Right ventricle myocardium superior (tissue), 1 donor: ENCODE results near the gene POU6F1. TPM values are rescaled to one million over a fixed set of nuclear protein-coding genes. Genes with fewer than 3 reads are reported as not detected.

Source experiments
- ATAC-seq: fragments of 200-7000 bp; cut with Tn5 transposase; one replicate; pipeline ENCODE4 v1.9.1; 2020; ENCODE audit warnings: mild to moderate bottlenecking; ENCODE audit not compliant: poor library complexity
- DNase-seq: peaks from one replicate; pipeline ENCODE4 v3.0.0-alpha.2; 2020
- intact Hi-C: fragments of 100-400 bp; cut with DNase I; formaldehyde crosslinking; loops from one replicate; pipeline ENCODE4 v1.11.2; 2022
- total RNA-seq: library from RNA; stranded (reverse); fragmentation: NEBNext Ultra II Directional; extraction: Animal tissue kit (Norgen Biotek cat#: 25700); gene quantifications from one replicate; pipeline ENCODE4 v1.2.1, GENCODE V29; 2021
- donor health status: DM: no; HTN: yes; CAD: no; lungs with severe emphysema.

Gene POU6F1
- total RNA-seq, 1 donor from 2014 or later = 10.0 TPM

DNA sequence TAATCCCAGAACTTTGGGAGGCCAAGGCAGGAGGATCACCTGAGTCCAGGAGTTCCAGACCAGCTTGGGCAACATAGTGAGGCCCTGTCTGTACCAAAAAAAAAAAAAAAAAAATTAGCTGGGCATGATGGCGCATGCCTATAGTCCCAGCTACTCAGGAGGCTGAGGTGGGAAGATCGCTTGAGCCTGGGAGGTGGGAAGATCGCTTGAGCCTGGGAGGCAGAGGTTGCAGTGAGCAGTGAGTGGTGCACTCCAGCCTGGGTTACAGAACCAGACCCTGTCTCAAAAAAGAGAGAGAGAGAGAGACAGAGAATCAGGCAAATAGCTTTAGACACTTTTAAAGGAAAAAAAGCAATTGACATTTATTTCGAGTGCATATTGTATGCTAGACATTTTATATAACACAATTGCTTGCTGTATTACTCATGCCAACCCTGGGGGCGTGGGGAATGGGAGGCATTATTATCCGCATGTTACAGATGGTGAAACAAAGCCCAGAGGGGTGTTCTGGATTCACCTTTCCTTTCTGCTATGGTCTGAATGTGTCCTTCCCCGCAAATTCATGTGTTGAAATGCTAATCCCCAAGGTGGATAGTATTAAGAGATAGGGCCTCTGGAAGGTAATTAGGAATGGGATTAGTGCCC, 9.7 kb downstream of the POU6F1 start:
- DNase-seq = no peak
- ATAC-seq = no peak
- intact Hi-C loops = no loop called here

- ATAC-seq (no peak), DNase-seq (no peak)
- intact Hi-C loops = no loop called here
These were observed 12.5 kb downstream of the POU6F1 start for GRCh38 chr12:51205350-51205749.

GRCh38 chr12:51202718-51203117, 15.1 kb downstream of the POU6F1 start:
- DNase-seq = no peak
- no peak for ATAC-seq
- intact Hi-C loops = no loop called here

GRCh38 chr12:51200806-51201205, 17.1 kb downstream of the POU6F1 start:
- ATAC-seq (no peak), DNase-seq (no peak)
- intact Hi-C loops = no loop called here

DNA sequence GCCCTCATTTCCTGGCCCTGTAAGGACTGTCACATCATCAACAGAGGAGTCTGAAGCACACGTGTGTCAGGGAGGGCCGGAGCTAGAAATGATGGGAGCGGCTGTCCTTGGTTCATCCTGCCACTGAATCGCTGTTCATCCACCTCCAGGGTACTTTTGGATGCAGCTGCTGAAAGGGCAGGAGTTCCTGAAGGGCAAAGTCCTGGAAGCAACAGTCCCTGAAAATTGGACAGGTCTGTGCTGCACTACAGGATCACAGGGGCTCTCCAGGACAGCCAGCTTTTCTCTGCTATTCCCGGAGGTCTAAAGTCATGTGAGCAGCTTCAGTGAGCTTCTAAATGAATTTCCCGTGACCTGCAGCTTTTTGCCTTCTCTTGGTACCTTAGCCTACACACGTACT, 17.7 kb downstream of the POU6F1 start:
- ATAC-seq (no peak), DNase-seq (no peak)
- intact Hi-C loops = no loop called here

DNA sequence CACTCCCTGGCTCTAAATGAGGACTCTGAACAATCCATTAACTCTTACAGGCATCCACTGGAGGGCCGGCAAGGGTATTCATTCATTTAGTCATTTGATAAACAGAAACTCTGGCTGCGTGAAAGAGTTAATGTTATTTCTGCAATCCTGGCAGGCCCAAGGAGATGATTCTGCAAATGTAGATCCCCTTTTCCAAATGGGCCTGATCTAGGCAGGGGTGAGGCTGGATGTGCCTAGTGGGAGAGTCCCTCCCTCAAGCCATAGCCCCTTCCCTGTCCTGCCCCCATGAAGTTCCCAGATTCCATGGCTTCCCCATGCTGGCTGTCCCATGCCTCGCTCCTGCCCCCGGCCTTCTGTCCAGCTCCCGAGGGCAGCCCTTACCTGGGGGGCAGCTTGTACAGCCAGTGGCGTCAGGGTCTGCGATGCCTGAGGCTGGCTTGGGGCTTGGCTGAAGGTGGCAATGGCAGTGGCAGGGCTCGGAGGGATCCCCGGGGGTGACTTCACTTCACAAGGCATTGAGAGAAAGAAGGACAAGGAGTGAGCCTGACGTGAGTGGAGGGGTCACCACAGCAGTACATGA, 18.4 kb downstream of the POU6F1 start:
- DNase-seq (no peak), ATAC-seq (no peak)
- intact Hi-C loops = no loop called here

GRCh38 chr12:51198568-51199365, 19.1 kb downstream of the POU6F1 start:
- ATAC-seq = no peak

GRCh38 chr12:51197736-51198567, 19.9 kb downstream of the POU6F1 start:
- DNase-seq (no peak), ATAC-seq (no peak)

More at GRCh38 chr12:51198568-51199365, 19.1 kb downstream of the POU6F1 start:
- intact Hi-C loops = no loop called here
- no peak for DNase-seq

GRCh38 chr12:51196547-51196946, 21.3 kb downstream of the POU6F1 start:
- no peak for DNase-seq
- intact Hi-C loops = no loop called here
- ATAC-seq = no peak

More at GRCh38 chr12:51197736-51198567, 19.9 kb downstream of the POU6F1 start:
- intact Hi-C loops = no loop called here

DNA sequence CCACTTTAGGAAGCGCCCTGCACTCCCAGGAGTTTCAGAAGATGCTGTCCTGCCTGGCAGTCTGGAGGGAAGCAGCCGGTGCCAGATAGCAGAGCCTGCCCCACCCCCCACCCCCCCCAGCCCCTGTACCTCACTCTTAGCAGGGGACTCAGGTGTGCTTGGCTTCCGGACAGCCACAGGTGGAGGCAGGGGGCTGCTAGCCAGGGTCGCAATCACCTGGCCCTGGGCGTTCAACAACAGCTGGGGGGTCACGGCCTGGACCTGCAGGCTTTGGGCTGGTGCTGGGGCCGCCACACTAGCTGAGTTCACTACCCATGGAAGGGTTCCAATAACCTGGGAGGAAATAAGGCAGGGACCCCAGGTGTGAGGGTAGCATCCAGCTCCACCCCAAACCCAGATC, 22.0 kb downstream of the POU6F1 start:
- intact Hi-C loops = no loop called here
- ATAC-seq (no peak), DNase-seq (no peak)

GRCh38 chr12:51192284-51192671, 25.6 kb downstream of the POU6F1 start:
- no peak for DNase-seq
- ATAC-seq = no peak
- intact Hi-C loops = no loop called here

DNA sequence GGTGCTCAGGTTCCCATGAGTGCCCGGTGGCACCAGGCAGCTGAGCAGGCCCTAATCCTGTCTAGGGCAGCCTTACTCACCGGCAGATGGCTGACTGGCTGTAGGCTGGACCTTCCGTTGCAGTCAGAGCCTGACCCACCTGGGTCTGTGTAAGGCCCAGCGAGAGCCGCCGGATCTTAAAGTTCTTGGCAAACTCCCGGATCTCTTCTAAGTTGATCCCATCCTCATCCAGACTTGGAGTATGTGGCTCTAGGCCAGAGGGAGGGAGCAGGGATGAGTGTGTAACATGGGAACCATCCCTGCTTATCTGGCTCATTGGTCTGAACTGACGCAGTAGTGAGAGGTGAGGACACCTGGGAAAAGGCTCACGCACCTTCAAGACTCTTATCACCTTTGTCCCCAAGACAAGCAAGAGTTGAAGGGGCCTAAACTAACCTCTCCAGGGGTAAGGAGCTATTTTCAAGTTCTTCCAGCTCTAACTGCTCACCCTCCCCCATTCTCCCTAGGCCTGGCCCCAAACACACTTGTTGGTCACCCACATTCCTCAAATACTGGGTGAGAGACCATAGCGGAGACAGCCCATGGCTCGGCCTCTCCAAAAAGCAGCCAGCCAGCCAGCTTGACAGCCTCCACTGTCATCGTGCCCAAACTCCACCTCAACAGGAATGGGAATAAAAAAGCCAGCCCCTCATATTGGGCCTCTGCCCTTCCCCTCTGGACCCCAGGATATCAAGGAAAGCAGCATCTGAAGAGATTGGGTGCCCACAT, 26.2 kb downstream of the POU6F1 start:
- no peak for DNase-seq
- intact Hi-C loops = no loop called here
- no peak for ATAC-seq

- ATAC-seq (peak; percentile 49), DNase-seq (no peak)
- intact Hi-C loops = no loop called here
These were observed 27.0 kb downstream of the POU6F1 start for GRCh38 chr12:51190820-51191219.

DNA sequence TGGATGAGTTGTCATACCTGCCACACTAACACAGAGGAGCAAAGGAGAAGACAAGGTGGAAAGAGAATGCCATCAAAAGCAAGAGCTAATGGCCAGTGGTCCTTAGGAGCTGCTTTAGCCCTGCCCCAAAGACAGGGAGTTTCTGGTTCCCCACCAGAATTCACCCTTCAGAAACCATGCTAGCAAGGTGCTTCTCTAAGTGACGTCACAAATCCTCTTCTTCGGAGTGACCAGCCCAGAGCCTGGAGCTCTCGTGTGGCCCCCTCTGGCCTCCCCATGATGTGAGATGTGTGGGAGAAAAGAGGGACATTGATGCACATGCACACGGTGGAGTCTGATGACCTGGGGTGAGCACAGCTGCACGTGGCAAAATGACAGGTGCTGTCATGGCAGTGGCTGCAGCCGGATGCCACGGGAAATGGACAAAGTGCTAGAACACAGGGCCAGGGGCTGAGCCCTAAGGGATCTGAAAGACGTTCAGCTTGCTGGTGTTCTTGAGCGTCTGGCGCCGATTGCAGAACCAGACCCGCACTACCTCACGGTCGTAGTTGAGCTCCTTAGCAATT, 28.0 kb downstream of the POU6F1 start:
- ATAC-seq (no peak), DNase-seq (no peak)
- intact Hi-C loops = no loop called here

DNA sequence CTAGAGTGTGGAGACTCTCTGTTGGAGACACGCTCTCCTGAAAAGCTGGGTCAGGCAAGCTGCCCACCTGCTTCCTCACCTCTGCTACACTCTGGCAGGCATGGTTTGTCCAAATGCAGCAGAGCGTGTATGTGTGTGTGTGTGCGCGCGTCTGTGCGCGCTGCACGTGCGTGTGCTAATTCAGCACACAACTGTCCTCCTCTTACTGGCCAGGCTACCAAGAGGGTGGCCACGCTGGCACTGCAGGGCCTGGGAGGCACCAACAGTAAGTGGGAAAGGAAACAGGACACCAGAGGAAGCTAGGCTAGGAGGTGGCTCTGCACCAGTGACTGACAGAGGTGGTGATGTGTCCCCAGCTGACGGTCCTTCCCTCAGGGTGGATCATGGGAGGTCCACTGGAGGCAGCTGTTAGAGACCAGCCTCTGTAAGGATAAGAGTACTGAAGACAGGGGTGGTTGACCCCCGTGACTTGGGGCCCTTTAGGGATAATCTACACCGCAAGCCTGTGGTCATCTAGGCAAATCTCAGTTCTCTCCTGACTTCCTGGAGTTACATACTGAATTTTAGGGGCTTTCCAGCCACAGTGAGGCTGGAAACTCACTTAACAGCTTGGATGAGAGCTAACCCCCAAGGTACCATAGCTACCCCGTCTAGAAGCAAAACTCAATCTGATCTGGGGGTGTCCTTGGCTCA, 29.4 kb downstream of the POU6F1 start:
- ATAC-seq (no peak), DNase-seq (no peak)
- intact Hi-C loops = no loop called here

DNA sequence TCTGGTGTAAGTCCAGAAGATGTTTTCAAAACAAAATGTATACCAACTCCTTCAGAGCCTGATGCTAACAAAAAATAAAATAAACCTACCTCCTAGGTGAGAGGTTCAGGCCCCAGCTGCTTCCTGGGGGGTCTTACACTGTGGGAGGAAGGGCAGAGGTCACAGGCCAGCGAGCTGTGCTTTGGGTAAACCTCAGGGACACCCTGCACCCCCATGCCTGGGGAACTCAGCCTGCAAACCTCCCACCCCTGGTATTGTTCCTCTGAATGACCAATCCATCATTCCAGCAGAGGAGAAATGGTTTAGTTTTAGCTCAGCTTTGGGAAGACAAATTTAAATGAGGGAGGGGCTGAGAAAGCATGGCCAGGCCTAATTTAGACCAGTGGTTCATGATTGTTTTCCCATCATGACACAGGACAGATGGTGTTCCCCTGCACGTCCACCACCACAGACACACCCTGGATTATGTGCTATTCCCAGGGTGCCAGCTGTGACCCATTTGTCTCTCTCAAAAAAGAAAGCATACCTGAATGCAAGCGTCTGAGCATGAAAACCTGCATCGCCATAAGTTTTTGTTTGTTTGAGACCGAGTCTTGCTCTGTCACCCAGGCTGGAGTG, 30.4 kb downstream of the POU6F1 start:
- ATAC-seq = no peak
- no peak for DNase-seq
- intact Hi-C loops = no loop called here

- DNase-seq (no peak), ATAC-seq (no peak)
- intact Hi-C loops = no loop called here
These were observed 31.3 kb downstream of the POU6F1 start for GRCh38 chr12:51186465-51187085.
